Astrocyte of the spinal cord (primary cell): Measurements from ENCODE around the gene C1orf87.
"Not testable (repeated sequence)": the region's sequence is repeated elsewhere in the genome, so short reads cannot be mapped to it uniquely, and the experiment has no call there.

Experiments used
- DNase-seq: peaks from one replicate; pipeline ENCODE4 v3.0.0; 2011; ENCODE audit warnings: low read depth, low spot score
- H3K4me3 ChIP-seq: 2 replicates; pipeline ENCODE4 v1.5.1; 2011; ENCODE audit warnings: low read depth, mild to moderate bottlenecking, low read length, moderate library complexity
- CTCF ChIP-seq: IDR thresholded peaks from 2 replicates; pipeline ENCODE4 v1.5.1; 2012; ENCODE audit warnings: low read depth, mild to moderate bottlenecking, low read length, inconsistent platforms
- in situ Hi-C: cut with HindIII; loops from 2 replicates; pipeline ENCODE4 v1.10.0; 2017; ENCODE audit warnings: low sequenced_read_pairs

Gene C1orf87

GRCh38 chr1:59973719-59974118 lies 99.9 kb downstream of the C1orf87 start:
- TF ChIP-seq CTCF: no peak
- in situ Hi-C loops: no loop called here
- DNase-seq: no peak

GRCh38 chr1:59972216-59972927 lies 101.2 kb downstream of the C1orf87 start:
- no peak for TF ChIP-seq CTCF
- H3K4me3 ChIP-seq: no peak overlapping the region
- DNase-seq: peak; percentile 55
- in situ Hi-C loops: no loop called here

More at GRCh38 chr1:59973719-59974118, 99.9 kb downstream of the C1orf87 start:
- no peak overlapping the region for H3K4me3 ChIP-seq

GRCh38 chr1:59971464-59971911 lies 102.1 kb downstream of the C1orf87 start:
- peak; percentile 90 for TF ChIP-seq CTCF
- peak; percentile 56 for DNase-seq
- no peak overlapping the region for H3K4me3 ChIP-seq
- in situ Hi-C loops: no loop called here

GRCh38 chr1:59969542-59970175 lies 103.9 kb downstream of the C1orf87 start:
- H3K4me3 ChIP-seq, in situ Hi-C loops, DNase-seq: not testable (repeated sequence)

GRCh38 chr1:59968746-59969145 lies 104.8 kb downstream of the C1orf87 start:
- DNase-seq, in situ Hi-C loops, H3K4me3 ChIP-seq: not testable (repeated sequence)

- in situ Hi-C loops: no loop called here
- no peak overlapping the region for H3K4me3 ChIP-seq
- TF ChIP-seq CTCF: no peak
- DNase-seq: no peak
Observed at GRCh38 chr1:59967780-59968179, 105.8 kb downstream of the C1orf87 start.

- DNase-seq: peak; percentile 74
- in situ Hi-C loops: no loop called here
- H3K4me3 ChIP-seq: no peak overlapping the region
- no peak for TF ChIP-seq CTCF
Observed at GRCh38 chr1:59967141-59967697, 106.4 kb downstream of the C1orf87 start.
